ENCODE data around the gene TPRG1.

DNA sequence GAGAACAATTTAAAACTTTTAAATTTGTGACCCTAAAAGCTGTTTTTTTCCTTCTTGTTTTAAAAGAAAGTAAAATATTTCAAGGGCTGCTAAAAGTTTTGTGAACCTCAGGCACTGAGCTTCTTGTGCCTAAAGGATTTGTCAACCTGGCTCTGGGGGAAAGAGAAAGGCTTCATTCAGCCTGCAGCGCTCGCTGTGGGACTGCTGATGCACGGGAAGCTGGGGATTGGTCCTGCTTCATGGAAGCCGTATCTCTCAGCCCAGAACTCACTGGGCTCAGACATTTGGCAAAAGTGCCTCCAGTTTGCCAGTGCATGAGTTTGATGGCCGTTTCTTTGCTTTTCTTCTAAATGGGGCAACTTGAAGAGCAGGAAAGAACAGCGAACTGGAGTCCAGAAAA is 30.8 kb downstream of the TPRG1 start:
- TF ChIP-seq POLR2A (conservative IDR thresholded peaks at IDR 0.05) (no peak), RCOR1 (IDR thresholded peaks at IDR 0.05; ENCODE audit: borderline replicate concordance in 1 of 2, low read depth in 2 of 2, low read length in 2 of 2) (no peak)
- TF ChIP-seq, protein P1, sequence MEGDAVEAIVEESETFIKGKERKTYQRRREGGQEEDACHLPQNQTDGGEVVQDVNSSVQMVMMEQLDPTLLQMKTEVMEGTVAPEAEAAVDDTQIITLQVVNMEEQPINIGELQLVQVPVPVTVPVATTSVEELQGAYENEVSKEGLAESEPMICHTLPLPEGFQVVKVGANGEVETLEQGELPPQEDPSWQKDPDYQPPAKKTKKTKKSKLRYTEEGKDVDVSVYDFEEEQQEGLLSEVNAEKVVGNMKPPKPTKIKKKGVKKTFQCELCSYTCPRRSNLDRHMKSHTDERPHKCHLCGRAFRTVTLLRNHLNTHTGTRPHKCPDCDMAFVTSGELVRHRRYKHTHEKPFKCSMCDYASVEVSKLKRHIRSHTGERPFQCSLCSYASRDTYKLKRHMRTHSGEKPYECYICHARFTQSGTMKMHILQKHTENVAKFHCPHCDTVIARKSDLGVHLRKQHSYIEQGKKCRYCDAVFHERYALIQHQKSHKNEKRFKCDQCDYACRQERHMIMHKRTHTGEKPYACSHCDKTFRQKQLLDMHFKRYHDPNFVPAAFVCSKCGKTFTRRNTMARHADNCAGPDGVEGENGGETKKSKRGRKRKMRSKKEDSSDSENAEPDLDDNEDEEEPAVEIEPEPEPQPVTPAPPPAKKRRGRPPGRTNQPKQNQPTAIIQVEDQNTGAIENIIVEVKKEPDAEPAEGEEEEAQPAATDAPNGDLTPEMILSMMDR (IDR thresholded peaks at IDR 0.05 in 2 of 3, conservative IDR thresholded peaks at IDR 0.05 in 1 of 3; ENCODE audit: insufficient read depth in 2 of 3, low read depth in 1 of 3, low read length in 3 of 3) = no peak

All from K562 (cell line).